Measurements from ENCODE around the gene BTF3L4.
A peak's percentile ranks its signal among the peaks of the same experiment; 100 is the strongest.

The BTF3L4 gene

DNA sequence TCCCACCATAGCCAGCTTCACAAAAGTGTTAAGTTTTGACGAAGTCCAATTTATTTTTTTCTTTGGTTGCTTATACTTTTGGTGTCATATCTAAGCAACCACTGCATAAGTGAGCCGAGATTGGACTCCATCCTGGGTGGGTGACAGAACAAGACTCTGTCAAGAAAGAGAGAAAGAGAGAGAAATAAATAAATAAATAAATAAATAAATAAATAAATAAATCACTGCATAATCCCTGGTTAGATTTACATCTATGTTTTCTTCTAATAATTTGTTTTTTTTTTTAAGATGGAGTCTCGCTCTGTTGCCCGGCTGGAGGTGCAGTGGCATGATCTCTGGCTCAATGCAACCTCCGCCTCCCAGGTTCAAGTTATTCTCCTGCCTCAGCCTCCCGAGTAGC lies 67.5 kb downstream of the BTF3L4 start:
- DNase-seq (ENCODE audit: low read depth), result no peak

DNA sequence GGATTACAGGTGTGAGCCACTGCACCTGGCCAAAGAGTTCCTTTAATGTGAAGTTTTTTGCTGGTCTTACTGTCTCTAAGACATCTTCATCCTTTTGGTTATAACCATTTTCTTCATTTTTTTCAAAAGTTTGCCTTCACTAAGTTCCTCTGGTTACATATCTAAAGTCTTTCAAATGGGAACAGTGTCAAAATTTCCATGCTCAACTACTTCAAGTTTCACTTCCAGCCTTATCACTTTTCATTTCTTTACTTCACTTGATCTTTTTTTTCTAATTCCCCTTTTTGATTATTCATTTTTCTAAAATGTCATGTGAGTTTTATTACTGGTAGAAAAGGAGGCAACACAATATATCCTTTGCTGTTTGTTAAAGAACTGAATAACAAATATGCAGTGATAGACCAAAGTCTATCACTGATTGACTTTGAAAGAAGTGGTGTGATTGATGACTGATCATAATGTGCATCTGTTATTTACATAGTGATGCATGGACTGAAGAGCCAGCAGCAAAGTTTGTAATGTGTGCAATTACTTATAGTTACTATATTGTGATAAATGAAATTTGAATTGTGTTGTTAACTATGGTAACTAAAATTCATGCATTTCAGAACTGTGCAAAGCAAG lies 69.8 kb downstream of the BTF3L4 start:
- no peak for DNase-seq (ENCODE audit: low read depth)

DNA sequence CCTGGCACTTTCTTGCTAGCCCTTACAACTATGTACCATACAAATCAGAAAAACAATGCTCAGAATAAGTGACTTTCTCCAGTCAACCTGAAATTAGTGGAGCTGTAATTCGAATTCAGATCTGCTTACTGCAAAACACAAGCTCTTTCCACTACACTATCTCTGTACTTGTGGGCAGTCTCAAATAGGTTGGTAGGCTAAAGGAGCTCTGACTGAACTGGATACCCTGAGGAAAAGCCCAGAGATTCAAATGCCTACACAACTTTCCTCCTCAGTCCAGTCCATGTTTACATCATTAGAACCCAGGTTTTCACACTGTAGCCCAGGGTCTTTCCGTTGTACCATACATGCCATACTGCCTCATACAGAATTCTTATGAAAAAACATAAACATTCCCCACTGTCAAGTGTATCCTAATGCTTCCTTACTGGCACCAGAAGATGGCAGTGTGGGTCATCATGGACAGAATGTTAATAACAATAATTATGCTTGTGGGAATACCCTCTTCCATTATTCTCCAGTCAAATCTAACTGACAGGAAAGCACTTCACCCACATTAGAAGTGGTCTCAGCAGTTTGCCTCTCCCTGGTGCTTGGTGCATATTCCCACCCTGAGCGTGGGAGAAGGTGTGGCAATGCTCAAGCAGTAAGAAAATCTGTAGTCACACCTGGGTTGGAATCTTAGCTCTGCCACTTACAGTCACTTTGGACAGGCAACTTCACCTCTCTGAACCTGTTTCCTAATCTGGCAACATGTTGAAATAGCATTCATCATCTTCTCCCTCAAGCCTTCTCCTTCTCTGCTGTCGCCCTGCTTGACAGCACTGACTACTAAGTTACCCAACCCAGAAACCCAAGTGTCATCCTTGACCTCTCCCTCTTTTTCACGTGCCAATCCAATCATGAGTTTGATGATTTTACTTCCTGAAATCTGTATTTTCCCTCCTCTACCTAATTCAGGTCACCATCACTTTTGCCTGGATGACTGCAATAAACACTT lies 71.4 kb downstream of the BTF3L4 start:
- peak; percentile 63 for DNase-seq (ENCODE audit: low read depth)

DNA sequence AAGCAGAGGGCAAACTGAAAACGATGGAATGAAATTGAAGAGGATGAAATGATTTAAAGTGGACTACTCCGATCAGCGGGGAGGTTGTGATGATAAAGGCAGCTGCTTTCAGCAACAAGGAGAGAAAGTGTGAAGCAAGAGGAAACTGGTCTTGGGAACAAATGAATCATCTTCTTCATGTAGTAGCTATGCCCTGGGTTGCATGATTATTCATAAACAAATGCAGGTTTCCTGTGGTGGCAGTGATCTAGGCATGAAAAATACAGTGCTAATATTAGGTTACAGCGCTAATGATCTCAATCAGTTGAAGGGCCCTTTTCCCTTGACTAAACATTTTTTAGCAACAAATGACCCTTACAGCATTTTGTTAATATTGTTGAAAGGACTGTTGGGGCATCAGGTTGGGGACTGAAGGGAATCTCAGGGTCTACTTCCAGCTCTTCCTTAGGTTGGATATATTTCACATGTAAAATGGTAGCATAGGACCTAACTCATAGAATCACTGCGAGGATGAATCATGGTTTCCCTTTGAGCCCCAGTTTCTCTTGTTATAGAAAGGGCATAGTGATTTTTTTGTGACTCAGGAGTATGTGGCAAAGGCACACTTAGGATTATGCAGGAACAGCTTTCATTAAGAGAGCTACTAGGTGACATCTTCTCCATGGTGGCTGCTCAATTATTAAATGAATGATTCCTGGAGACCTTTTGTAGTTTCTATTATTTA lies 83.9 kb downstream of the BTF3L4 start:
- DNase-seq (ENCODE audit: low read depth), result peak; percentile 94
